B cell (primary cell): ENCODE measurements around the gene HERC2. TPM values are rescaled to one million over a fixed set of nuclear protein-coding genes. Genes with fewer than 3 reads are reported as not detected.
"Not testable (repeated sequence)": the region's sequence is repeated elsewhere in the genome, so short reads cannot be mapped to it uniquely, and the experiment has no call there.

Experiments used
- ATAC-seq: fragments of 200-7000 bp; cut with Tn5 transposase; one replicate; pipeline ENCODE4 v1.10.0; 2021; ENCODE audit warnings: low read depth, mild to moderate bottlenecking, moderate number of reproducible peaks, moderate library complexity
- CTCF ChIA-PET: fragments of 350-600 bp; sonication (Branson Sonifier 250); formaldehyde crosslinking; loops from one replicate; lab custom pipeline; 2021; ENCODE audit warnings: antibody characterized with exemption, inconsistent platforms; lab: Charles Lee
- POLR2A ChIA-PET: fragments of 350-600 bp; sonication (Branson Sonifier 250); formaldehyde crosslinking; loops from one replicate; lab custom pipeline; 2021; ENCODE audit warnings: antibody characterized with exemption; lab: Charles Lee
- DNase-seq: peaks from one replicate; pipeline ENCODE4 v3.0.0; 2013
- H2AFZ ChIP-seq: 2 replicates; pipeline ENCODE4 v1.6.1; 2012; ENCODE audit warnings: mild to moderate bottlenecking, low read depth, low read length; ENCODE audit not compliant: insufficient read depth, poor library complexity, severe bottlenecking
- H3K27ac ChIP-seq, 2 donors: 1 replicate in 1 of 2; 2 replicates in 1 of 2; pipeline ENCODE4 v1.5.1; 2012 to 2013; ENCODE audit warnings: low read length in 2 of 2, mild to moderate bottlenecking in 2 of 2, moderate library complexity in 1 of 2
- H3K27me3 ChIP-seq, 4 experiments: fragments of 200-600 bp in 1 of 4; sonication (generic) in 1 of 4; replicated peaks in 1 of 4; 1 replicate in 2 of 4; 2 replicates in 2 of 4; pipeline versions ENCODE4 v1.6.1 to v1.7.0; 2013 to 2016; ENCODE audit warnings: low read length in 3 of 4, mild to moderate bottlenecking in 2 of 4, mixed read lengths in 1 of 4, moderate library complexity in 1 of 4; ENCODE audit not compliant: insufficient read depth in 4 of 4, control insufficient read depth in 3 of 4; ENCODE audit errors: control extremely low read depth in 1 of 4
- H3K36me3 ChIP-seq, 2 experiments: replicated peaks in 1 of 2; 1 replicate in 1 of 2; 2 replicates in 1 of 2; pipeline versions ENCODE4 v1.6.1 to v1.7.1; 2013; ENCODE audit warnings: low read length in 1 of 2; ENCODE audit not compliant: insufficient read depth in 2 of 2, control insufficient read depth in 1 of 2; ENCODE audit errors: control extremely low read depth in 1 of 2, extremely low read depth in 1 of 2
- H3K4me1 ChIP-seq, 2 donors: fragments of 200-600 bp in 1 of 2; sonication (generic) in 1 of 2; 1 replicate in 1 of 2; 2 replicates in 1 of 2; pipeline versions ENCODE4 v1.5.1 to v1.6.1; 2013 to 2017; ENCODE audit warnings: low read length in 2 of 2; ENCODE audit not compliant: control insufficient read depth in 2 of 2, insufficient read depth in 2 of 2
- H3K4me2 ChIP-seq: replicated peaks from 2 replicates; pipeline ENCODE3; 2012; ENCODE audit warnings: mild to moderate bottlenecking, low read depth, low read length; ENCODE audit not compliant: poor library complexity, severe bottlenecking
- H3K4me3 ChIP-seq, 5 experiments: fragments of 200-600 bp in 1 of 5; sonication (generic) in 1 of 5; 1 replicate in 3 of 5; 2 replicates in 2 of 5; pipeline versions ENCODE4 v1.5.1 to v1.7.0; 2011 to 2016; ENCODE audit warnings: low read length in 4 of 5, mild to moderate bottlenecking in 4 of 5, low read depth in 2 of 5, control low read depth in 1 of 5, moderate library complexity in 1 of 5; ENCODE audit not compliant: insufficient read depth in 1 of 5; ENCODE audit errors: control extremely low read depth in 1 of 5, extremely low read depth in 1 of 5
- H3K79me2 ChIP-seq: fragments of 200-600 bp; sonication (generic); one replicate; pipeline ENCODE4 v1.6.0; 2016; ENCODE audit warnings: low read length; ENCODE audit not compliant: control insufficient read depth, insufficient read depth
- H3K9ac ChIP-seq: fragments of 200-600 bp; sonication (generic); 2 replicates; pipeline ENCODE4 v1.6.1; 2017; ENCODE audit warnings: mild to moderate bottlenecking, low read length, moderate library complexity
- H3K9me3 ChIP-seq, 3 donors: one replicate each; pipeline versions ENCODE4 v1.6.1 to v1.7.1; 2013; ENCODE audit warnings: low read length in 2 of 3; ENCODE audit not compliant: control insufficient read depth in 2 of 3, insufficient read depth in 1 of 3; ENCODE audit errors: control extremely low read depth in 1 of 3
- H4K20me1 ChIP-seq: 2 replicates; pipeline ENCODE4 v1.6.0; 2012; ENCODE audit warnings: mild to moderate bottlenecking, low read length; ENCODE audit not compliant: insufficient read depth, control insufficient read depth, poor library complexity, severe bottlenecking
- H3K27ac Mint-ChIP-seq: one replicate; pipeline ENCODE4 v1.8.0; 2021; ENCODE audit warnings: mixed read lengths
- H3K27me3 Mint-ChIP-seq: one replicate; pipeline ENCODE4 v1.8.0; 2021; ENCODE audit warnings: mixed read lengths
- H3K4me1 Mint-ChIP-seq: one replicate; pipeline ENCODE4 v1.8.0; 2021; ENCODE audit warnings: mixed read lengths
- H3K4me3 Mint-ChIP-seq: one replicate; pipeline ENCODE4 v1.8.0; 2021; ENCODE audit warnings: mixed read lengths
- H3K9me3 Mint-ChIP-seq: one replicate; pipeline ENCODE4 v1.8.0; 2022; ENCODE audit warnings: mixed read lengths; ENCODE audit not compliant: insufficient read depth
- WGBS: methylation state at CpG from one replicate; pipeline ENCODE4 v1.1.5; 2013; ENCODE audit warnings: missing lambda C conversion rate; ENCODE audit not compliant: insufficient coverage; 5-methylcytosine and 5-hydroxymethylcytosine counted together
- intact Hi-C: fragments of 100-400 bp; cut with micrococcal nuclease; formaldehyde crosslinking; loops from one replicate; pipeline ENCODE4 v1.10.0; 2022
- polyA minus RNA-seq: library from RNA; depleted of rRNA, polyadenylated mRNA; stranded (reverse); fragments of >200 nt; gene quantifications from 2 replicates; pipeline ENCODE4 v1.2.3, GENCODE V29; 2012
- polyA plus RNA-seq: library from polyadenylated mRNA; depleted of rRNA; stranded (reverse); fragments of >200 nt; gene quantifications from 2 replicates; pipeline ENCODE4 v1.2.3, GENCODE V29; 2012
- total RNA-seq, 2 donors: library from RNA; stranded (reverse); fragments of 120-200 nt in 1 of 2; gene quantifications; 1 replicate in 1 of 2; 2 replicates in 1 of 2; pipeline versions ENCODE4 v1.2.3 to v1.2.4, GENCODE V29; 2013 to 2022

Gene HERC2
- total RNA-seq (52.7 and 64.1 TPM in 2 replicates), polyA plus RNA-seq (29.9 and 31.0 TPM in 2 replicates), polyA minus RNA-seq (40.0 and 69.4 TPM in 2 replicates)
- total RNA-seq (2013): 43.5 TPM

DNA sequence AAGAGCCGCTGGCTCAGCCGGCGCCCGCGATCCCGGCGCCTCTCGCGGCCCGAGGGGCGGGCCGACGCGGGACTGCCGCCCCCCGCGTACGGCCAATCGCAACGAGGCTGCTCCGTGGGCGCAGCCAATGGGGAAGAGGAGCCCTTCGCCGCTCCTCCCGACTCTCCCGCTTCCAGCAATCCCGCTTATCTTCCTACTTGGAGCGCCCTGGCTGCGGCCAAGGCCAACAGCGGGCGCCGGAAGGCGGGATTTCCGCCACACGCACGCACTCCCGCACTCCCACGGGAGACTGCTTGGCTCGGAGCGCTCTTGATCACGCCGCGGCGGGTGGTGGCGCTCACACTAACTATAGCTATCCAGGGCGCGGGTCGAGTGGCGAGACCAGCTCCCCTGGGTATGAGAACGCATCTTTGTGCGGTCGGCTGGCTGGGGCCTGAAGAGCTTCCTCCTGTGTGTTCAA, at the start of gene HERC2:
Gene HERC2, minus strand, starts transcription at position 51 of the 460 bp plus-strand sequence. CDS start 746 bp downstream, outside the sequence.
- H3K27me3 Mint-ChIP-seq, H3K9ac ChIP-seq, CTCF ChIA-PET, POLR2A ChIA-PET, ATAC-seq, H3K27ac ChIP-seq, H3K79me2 ChIP-seq, H3K4me1 Mint-ChIP-seq, H4K20me1 ChIP-seq, intact Hi-C loops, H3K36me3 ChIP-seq, DNase-seq, H2AFZ ChIP-seq, H3K27me3 ChIP-seq, H3K4me1 ChIP-seq, H3K9me3 ChIP-seq, H3K9me3 Mint-ChIP-seq: not testable (repeated sequence)
- H3K4me3 ChIP-seq: peak within 1 kb of the TSS in 2 of 5 experiments; percentile 23 to 38
- Mint-ChIP-seq H3K27ac (peak within 1 kb of the TSS; percentile 90), H3K4me3 (peak within 1 kb of the TSS; percentile 99)
- H3K4me2 ChIP-seq: peak within 1 kb of the TSS; percentile 35
- WGBS: no CpG with 5 or more reads among the region's 52 CpGs

GRCh38 chr15:28365502-28365901, 43.5 kb upstream of the HERC2 start:
- DNase-seq, H3K79me2 ChIP-seq, H3K4me3 Mint-ChIP-seq, H3K27ac Mint-ChIP-seq, CTCF ChIA-PET, ATAC-seq, H3K4me2 ChIP-seq, H3K36me3 ChIP-seq, H2AFZ ChIP-seq, H3K27ac ChIP-seq, H3K9me3 Mint-ChIP-seq, H3K9me3 ChIP-seq, POLR2A ChIA-PET, H3K4me3 ChIP-seq, H3K9ac ChIP-seq, H3K27me3 Mint-ChIP-seq, H3K27me3 ChIP-seq, H3K4me1 ChIP-seq, intact Hi-C loops, H4K20me1 ChIP-seq, H3K4me1 Mint-ChIP-seq: not testable (repeated sequence)
- WGBS: no CpG with 5 or more reads among the region's 17 CpGs

- DNase-seq, ATAC-seq, H4K20me1 ChIP-seq, H3K4me1 Mint-ChIP-seq, H3K4me3 ChIP-seq, H3K27ac ChIP-seq, CTCF ChIA-PET, intact Hi-C loops, POLR2A ChIA-PET, H3K9me3 ChIP-seq, H2AFZ ChIP-seq, H3K9ac ChIP-seq, H3K27ac Mint-ChIP-seq, H3K4me3 Mint-ChIP-seq, H3K27me3 Mint-ChIP-seq, H3K4me1 ChIP-seq, H3K4me2 ChIP-seq, H3K27me3 ChIP-seq, H3K9me3 Mint-ChIP-seq, H3K79me2 ChIP-seq, H3K36me3 ChIP-seq: not testable (repeated sequence)
- no CpG with 5 or more reads among the region's 7 CpGs for WGBS
Observed at GRCh38 chr15:28357984-28358383, 36.0 kb upstream of the HERC2 start, which contains the start of gene GOLGA6L24. GOLGA6L24 (minus strand) TSS chr15:28358084; CDS start chr15:28358023, 61 bp downstream.

DNA sequence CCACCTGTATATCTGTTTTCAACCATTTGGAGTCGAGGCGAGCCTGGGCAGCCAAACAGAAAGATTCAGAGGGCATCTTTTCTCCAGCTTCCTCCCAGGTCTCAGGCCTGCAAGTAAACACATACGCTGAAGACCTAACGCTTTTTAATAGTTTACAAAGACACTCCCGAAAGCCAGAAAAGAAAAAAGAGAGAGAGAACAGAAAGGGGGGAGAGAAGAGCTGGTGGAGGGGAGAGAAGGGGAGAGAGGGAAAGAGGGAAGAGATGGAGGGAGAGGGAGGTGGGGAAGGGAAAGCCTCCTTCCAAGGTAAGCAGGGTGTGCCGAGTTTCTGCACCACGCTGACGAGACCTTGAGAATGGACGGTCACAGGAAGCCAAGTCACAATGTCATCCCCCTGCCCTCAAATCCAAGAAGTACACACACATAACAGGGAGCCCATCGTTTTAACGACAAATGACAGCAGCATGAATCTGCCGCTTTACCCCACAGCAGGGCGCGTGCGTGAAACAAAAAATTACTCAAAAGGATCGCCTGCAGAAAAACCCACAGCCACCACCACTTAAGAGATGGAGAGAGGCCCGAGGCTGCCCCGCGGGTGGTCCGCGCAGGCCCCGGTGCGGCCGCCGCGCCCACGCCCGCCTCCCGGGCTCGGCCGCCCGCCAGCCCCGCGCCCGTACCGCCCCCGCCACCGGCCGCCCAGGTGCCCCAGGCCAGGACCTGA, 461 bp downstream of the HERC2 start:
- intact Hi-C loops, H3K79me2 ChIP-seq, H3K4me1 Mint-ChIP-seq, H3K9me3 ChIP-seq, H3K27me3 Mint-ChIP-seq, H3K27ac ChIP-seq, H3K27me3 ChIP-seq, H3K36me3 ChIP-seq, CTCF ChIA-PET, H3K9ac ChIP-seq, POLR2A ChIA-PET, ATAC-seq, H2AFZ ChIP-seq, H3K4me1 ChIP-seq, H3K9me3 Mint-ChIP-seq, H4K20me1 ChIP-seq: not testable (repeated sequence)
- Mint-ChIP-seq H3K4me3 (peak overlapping the region; percentile 99), H3K27ac (peak overlapping the region; percentile 90)
- WGBS: no CpG with 5 or more reads among the region's 39 CpGs
- peak; percentile 10 for DNase-seq
- Histone ChIP-seq H3K4me3 (peak overlapping the region in 2 of 5 experiments; percentile 23 to 38), H3K4me2 (peak overlapping the region; percentile 35)
